Vagina (tissue), 2 donors: ENCODE data around the gene BAG1.

Source experiments
- POLR2A ChIP-seq, 2 donors: fragments of 450-650 bp; IDR thresholded peaks; one replicate each; pipeline ENCODE4 v1.6.1; 2017; ENCODE audit warnings: antibody characterized with exemption in 2 of 2, mild to moderate bottlenecking in 2 of 2, moderate library complexity in 2 of 2
- POLR2AphosphoS5 ChIP-seq, 2 donors: sonication (generic); formaldehyde crosslinking; IDR thresholded peaks; one replicate each; pipeline ENCODE4 v1.9.0; 2017; ENCODE audit warnings: antibody characterized with exemption in 2 of 2, mild to moderate bottlenecking in 2 of 2, low read depth in 1 of 2; ENCODE audit not compliant: insufficient read depth in 1 of 2
- TF ChIP-seq, protein P1 (sequence below), 3 experiments: fragments of 450-650 bp in 2 of 3; fragments of 200-600 bp in 1 of 3; sonication (generic) in 1 of 3; IDR thresholded peaks; one replicate each; pipeline ENCODE4 v1.5.1; 2017 to 2019; ENCODE audit warnings: antibody characterized with exemption in 3 of 3, mild to moderate bottlenecking in 2 of 3, moderate library complexity in 2 of 3

DNA sequence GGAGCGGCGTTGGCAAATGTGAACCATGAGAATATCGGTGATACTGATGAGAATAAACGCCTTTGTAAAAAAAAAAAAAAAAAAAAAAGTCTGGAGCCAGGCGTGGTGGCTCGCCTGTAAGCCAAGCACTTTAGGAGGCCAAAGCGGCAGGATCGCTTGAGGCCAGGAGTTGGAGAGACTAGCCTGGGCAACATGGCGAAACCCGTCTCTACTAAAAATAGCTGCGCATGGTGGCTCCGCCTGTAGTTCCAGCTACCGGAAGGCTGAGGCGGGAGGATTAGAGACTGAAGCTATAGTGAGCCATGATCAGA, 25.4 kb upstream of the BAG1 start:
- TF ChIP-seq, protein P1, sequence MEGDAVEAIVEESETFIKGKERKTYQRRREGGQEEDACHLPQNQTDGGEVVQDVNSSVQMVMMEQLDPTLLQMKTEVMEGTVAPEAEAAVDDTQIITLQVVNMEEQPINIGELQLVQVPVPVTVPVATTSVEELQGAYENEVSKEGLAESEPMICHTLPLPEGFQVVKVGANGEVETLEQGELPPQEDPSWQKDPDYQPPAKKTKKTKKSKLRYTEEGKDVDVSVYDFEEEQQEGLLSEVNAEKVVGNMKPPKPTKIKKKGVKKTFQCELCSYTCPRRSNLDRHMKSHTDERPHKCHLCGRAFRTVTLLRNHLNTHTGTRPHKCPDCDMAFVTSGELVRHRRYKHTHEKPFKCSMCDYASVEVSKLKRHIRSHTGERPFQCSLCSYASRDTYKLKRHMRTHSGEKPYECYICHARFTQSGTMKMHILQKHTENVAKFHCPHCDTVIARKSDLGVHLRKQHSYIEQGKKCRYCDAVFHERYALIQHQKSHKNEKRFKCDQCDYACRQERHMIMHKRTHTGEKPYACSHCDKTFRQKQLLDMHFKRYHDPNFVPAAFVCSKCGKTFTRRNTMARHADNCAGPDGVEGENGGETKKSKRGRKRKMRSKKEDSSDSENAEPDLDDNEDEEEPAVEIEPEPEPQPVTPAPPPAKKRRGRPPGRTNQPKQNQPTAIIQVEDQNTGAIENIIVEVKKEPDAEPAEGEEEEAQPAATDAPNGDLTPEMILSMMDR (IDR thresholded peaks at IDR 0.05): no peak
- TF ChIP-seq POLR2A (IDR thresholded peaks at IDR 0.05): no peak
- no peak for TF ChIP-seq POLR2AphosphoS5 (IDR thresholded peaks at IDR 0.05; ENCODE audit: insufficient read depth in 1 of 2, low read depth in 1 of 2)
